Measurements from ENCODE around the gene SLC44A1. TPM values are rescaled to one million over a fixed set of nuclear protein-coding genes. Genes with fewer than 3 reads are reported as not detected.
A peak's percentile ranks its signal among the peaks of the same experiment; 100 is the strongest.

The SLC44A1 gene
- total RNA-seq, 4 donors from 2014 or later: 45.3 to 74.9 (median 67.7) TPM

DNA sequence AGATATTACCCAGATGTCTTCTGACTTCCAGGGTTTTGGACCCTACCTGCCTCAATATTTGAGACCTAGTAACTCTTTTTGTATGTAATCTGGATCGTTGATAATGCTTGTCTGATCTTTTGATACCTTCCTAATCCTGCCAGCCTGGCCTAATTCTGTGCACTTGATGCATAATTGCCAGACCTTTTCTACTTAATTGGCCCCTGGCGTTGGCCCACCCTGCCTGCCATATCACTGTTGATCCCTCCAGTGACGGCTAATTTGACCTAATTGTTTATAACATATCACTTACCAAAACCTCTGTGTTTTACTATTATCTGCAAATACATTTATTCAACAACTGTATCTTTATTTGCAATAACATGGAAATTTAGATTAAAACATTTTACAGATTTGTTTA lies 49.0 kb downstream of the SLC44A1 start:
- TF ChIP-seq, protein P1, sequence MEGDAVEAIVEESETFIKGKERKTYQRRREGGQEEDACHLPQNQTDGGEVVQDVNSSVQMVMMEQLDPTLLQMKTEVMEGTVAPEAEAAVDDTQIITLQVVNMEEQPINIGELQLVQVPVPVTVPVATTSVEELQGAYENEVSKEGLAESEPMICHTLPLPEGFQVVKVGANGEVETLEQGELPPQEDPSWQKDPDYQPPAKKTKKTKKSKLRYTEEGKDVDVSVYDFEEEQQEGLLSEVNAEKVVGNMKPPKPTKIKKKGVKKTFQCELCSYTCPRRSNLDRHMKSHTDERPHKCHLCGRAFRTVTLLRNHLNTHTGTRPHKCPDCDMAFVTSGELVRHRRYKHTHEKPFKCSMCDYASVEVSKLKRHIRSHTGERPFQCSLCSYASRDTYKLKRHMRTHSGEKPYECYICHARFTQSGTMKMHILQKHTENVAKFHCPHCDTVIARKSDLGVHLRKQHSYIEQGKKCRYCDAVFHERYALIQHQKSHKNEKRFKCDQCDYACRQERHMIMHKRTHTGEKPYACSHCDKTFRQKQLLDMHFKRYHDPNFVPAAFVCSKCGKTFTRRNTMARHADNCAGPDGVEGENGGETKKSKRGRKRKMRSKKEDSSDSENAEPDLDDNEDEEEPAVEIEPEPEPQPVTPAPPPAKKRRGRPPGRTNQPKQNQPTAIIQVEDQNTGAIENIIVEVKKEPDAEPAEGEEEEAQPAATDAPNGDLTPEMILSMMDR (IDR thresholded peaks at IDR 0.05): no peak
- Histone ChIP-seq H3K4me3 (no peak overlapping the region), H3K4me1 (peaks cover 0 to 62% (median 18%) of the 10 kb centered on the region in 4 donors), H3K27ac (no peak overlapping the region), H3K36me3 (no peaks in the 10 kb centered on the region), H3K27me3 (no peaks in the 10 kb centered on the region), H3K9me3 (no peaks in the 10 kb centered on the region)
- 90 to 93% methylated on average over 3 of the region's 3 CpGs for WGBS, 2 donors
- no peak for DNase-seq (ENCODE audit: low spot score in 2 of 2)

DNA sequence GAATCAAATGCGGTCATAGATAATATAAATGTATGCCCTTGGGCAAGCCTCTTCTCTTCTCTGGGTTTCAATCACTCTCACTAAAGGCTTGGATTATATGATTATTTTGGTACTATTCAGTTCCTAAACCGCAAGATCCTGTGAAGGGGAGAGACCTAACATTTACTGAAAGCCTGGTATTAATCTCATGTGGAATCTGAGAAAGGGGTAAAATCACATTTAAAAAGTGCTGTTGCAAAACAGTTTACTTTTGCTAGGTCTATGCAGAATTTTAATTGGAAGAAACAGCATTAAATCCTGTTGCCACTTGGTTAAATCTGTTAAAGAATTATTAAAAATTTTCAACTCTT lies 50.7 kb downstream of the SLC44A1 start:
- peaks cover 0 to 10% (median 4%) of the 10 kb centered on the region in 3 donors for H3K36me3 ChIP-seq
- H3K4me1 ChIP-seq: peaks cover 0 to 59% (median 18%) of the 10 kb centered on the region in 4 donors
- peak overlapping the region in 1 of 4 donors; percentile 89 for H3K27ac ChIP-seq
- WGBS, 2 donors: 95 to 97% methylated on average over 2 of the region's 2 CpGs
- TF ChIP-seq, protein P1 (IDR thresholded peaks at IDR 0.05): no peak
- TF ChIP-seq POLR2A (IDR thresholded peaks at IDR 0.05) (no peak), EP300 (IDR thresholded peaks at IDR 0.05) (no peak)
- no peak overlapping the region for H3K4me3 ChIP-seq
- H3K9me3 ChIP-seq: no peaks in the 10 kb centered on the region
- H3K27me3 ChIP-seq: no peaks in the 10 kb centered on the region
- DNase-seq (ENCODE audit: low spot score in 2 of 2): no peak

- Histone ChIP-seq H3K27me3 (no peaks in the 10 kb centered on the region), H3K27ac (peak overlapping the region in 3 of 4 donors; percentile 23 to 89 (median 72)), H3K36me3 (peaks cover 0 to 16% (median 4%) of the 10 kb centered on the region in 3 donors), H3K9me3 (no peaks in the 10 kb centered on the region), H3K4me1 (peaks cover 0 to 51% (median 17%) of the 10 kb centered on the region in 4 donors), H3K4me3 (no peak overlapping the region)
- no peak for DNase-seq (ENCODE audit: low spot score in 2 of 2)
- 56 to 67% methylated on average over 4 of the region's 4 CpGs for WGBS, 2 donors
- TF ChIP-seq EP300 (IDR thresholded peaks at IDR 0.05): no peak
- no peak for TF ChIP-seq POLR2A (IDR thresholded peaks at IDR 0.05)
- TF ChIP-seq, protein P1 (IDR thresholded peaks at IDR 0.05): no peak
Observed at GRCh38 chr9:105295986-105296385, 51.5 kb downstream of the SLC44A1 start.

- Histone ChIP-seq H3K36me3 (peaks cover 0 to 16% (median 4%) of the 10 kb centered on the region in 3 donors), H3K27ac (peak overlapping the region in 3 of 4 donors; percentile 23 to 89 (median 72)), H3K4me1 (peaks cover 0 to 46% (median 14%) of the 10 kb centered on the region in 4 donors), H3K4me3 (no peak overlapping the region), H3K9me3 (no peaks in the 10 kb centered on the region), H3K27me3 (no peaks in the 10 kb centered on the region)
- no peak for DNase-seq (ENCODE audit: low spot score in 2 of 2)
- TF ChIP-seq, protein P1 (IDR thresholded peaks at IDR 0.05): no peak
- TF ChIP-seq POLR2A (IDR thresholded peaks at IDR 0.05) (no peak), EP300 (IDR thresholded peaks at IDR 0.05) (no peak)
- WGBS, 2 donors: 26 to 31% methylated on average over 1 of the region's 1 CpG
Observed at GRCh38 chr9:105296445-105296844, 52.0 kb downstream of the SLC44A1 start.

DNA sequence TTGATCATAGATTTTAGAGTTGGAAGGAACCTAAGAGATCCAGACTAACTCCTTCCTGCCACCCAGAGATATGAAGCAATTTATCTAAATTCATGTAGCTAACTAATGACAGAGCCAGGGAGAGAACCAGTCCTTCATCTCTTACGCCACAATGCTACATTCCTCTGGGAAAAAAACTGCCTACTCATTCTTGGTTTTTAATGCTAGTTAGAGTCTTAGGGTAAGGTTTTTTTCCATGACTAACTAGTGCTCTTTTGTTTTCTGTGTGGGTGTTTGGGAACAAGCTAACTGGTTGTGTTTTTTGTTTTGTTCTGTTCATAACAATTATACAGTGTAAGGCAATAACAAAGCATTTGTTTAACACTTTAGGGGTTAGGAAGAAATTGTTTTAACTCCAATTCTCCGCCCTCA lies 52.4 kb downstream of the SLC44A1 start:
- no peaks in the 10 kb centered on the region for H3K9me3 ChIP-seq
- TF ChIP-seq EP300 (IDR thresholded peaks at IDR 0.05): peak in 1 of 2 donors; percentile 68
- TF ChIP-seq POLR2A (IDR thresholded peaks at IDR 0.05): no peak
- peak overlapping the region; percentile 8 to 89 (median 42) for H3K27ac ChIP-seq
- H3K4me3 ChIP-seq: no peak overlapping the region
- 25 to 42% methylated on average over 2 of the region's 2 CpGs for WGBS, 2 donors
- no peak for DNase-seq (ENCODE audit: low spot score in 2 of 2)
- peaks cover 0 to 16% (median 4%) of the 10 kb centered on the region in 3 donors for H3K36me3 ChIP-seq
- H3K27me3 ChIP-seq: no peaks in the 10 kb centered on the region
- H3K4me1 ChIP-seq: peaks cover 0 to 43% (median 12%) of the 10 kb centered on the region in 4 donors

Data from tibial nerve (tissue), 4 donors.